PFSK-1 (cell line): ENCODE results near the gene PRSS33.

Experiments used
- FOXP2 ChIP-seq: optimal IDR thresholded peaks from 2 replicates; pipeline ENCODE3; 2011; ENCODE audit warnings: borderline replicate concordance, control low read depth, inconsistent platforms; ENCODE audit not compliant: insufficient read depth; ENCODE audit errors: extremely low read length, extremely low read depth
- POLR2AphosphoS5 ChIP-seq: IDR thresholded peaks from 2 replicates; pipeline ENCODE4 v1.6.1; 2012; ENCODE audit warnings: low read depth, mild to moderate bottlenecking, control low read depth, low read length, moderate library complexity
- REST ChIP-seq, 2 experiments: IDR thresholded peaks; 2 replicates each; pipeline versions ENCODE4 v1.6.1 to v1.8.0; 2011 to 2012; ENCODE audit warnings: low read depth in 2 of 2, low read length in 2 of 2, control low read depth in 1 of 2, inconsistent platforms in 1 of 2, mild to moderate bottlenecking in 1 of 2, moderate library complexity in 1 of 2; ENCODE audit not compliant: insufficient read depth in 1 of 2
- SIN3A ChIP-seq: IDR thresholded peaks from 2 replicates; pipeline ENCODE4 v1.6.1; 2012; ENCODE audit warnings: mild to moderate bottlenecking, low read length, moderate library complexity, borderline replicate concordance; ENCODE audit not compliant: insufficient read depth
- TAF1 ChIP-seq: IDR thresholded peaks from 2 replicates; pipeline ENCODE4 v1.6.1; 2012; ENCODE audit warnings: low read length, control low read depth, borderline replicate concordance; ENCODE audit not compliant: insufficient read depth

Gene PRSS33

GRCh38 chr16:2743007-2743810 is 44.2 kb downstream of the PRSS33 start:
- no peak for TF ChIP-seq REST (IDR thresholded peaks at IDR 0.05; ENCODE audit: insufficient read depth in 1 of 2, low read depth in 2 of 2, low read length in 2 of 2)

GRCh38 chr16:2742323-2743006 is 44.9 kb downstream of the PRSS33 start:
- TF ChIP-seq FOXP2 (no peak), POLR2AphosphoS5 (no peak), TAF1 (no peak), SIN3A (no peak), REST (IDR thresholded peaks at IDR 0.05; ENCODE audit: insufficient read depth in 1 of 2, low read depth in 2 of 2, low read length in 2 of 2) (no peak)

GRCh38 chr16:2741168-2741567 is 46.2 kb downstream of the PRSS33 start:
- no peak for TF ChIP-seq POLR2AphosphoS5
- TF ChIP-seq FOXP2 = no peak
- TF ChIP-seq TAF1 = no peak
- no peak for TF ChIP-seq SIN3A
- TF ChIP-seq REST (IDR thresholded peaks at IDR 0.05; ENCODE audit: insufficient read depth in 1 of 2, low read depth in 2 of 2, low read length in 2 of 2) = no peak

GRCh38 chr16:2740476-2740875 is 46.9 kb downstream of the PRSS33 start:
- no peak for TF ChIP-seq TAF1
- no peak for TF ChIP-seq REST (IDR thresholded peaks at IDR 0.05; ENCODE audit: insufficient read depth in 1 of 2, low read depth in 2 of 2, low read length in 2 of 2)
- no peak for TF ChIP-seq POLR2AphosphoS5
- no peak for TF ChIP-seq FOXP2
- no peak for TF ChIP-seq SIN3A
